Stimulated activated CD4-positive, alpha-beta T cell treated with anti-CD3 and anti-CD28 coated beads, TNF-alpha, amount 100 ng/mL, for 24 hours (primary cell): ENCODE data around the gene EPS8.
A peak's percentile ranks its signal among the peaks of the same experiment; 100 is the strongest.

Experiments used
- DNase-seq, 3 experiments: peaks; one replicate each; pipeline ENCODE4 v3.0.0-alpha.2; 2020; ENCODE audit warnings: low read depth in 3 of 3

The EPS8 gene

GRCh38 chr12:15789220-15790171 lies at the start of gene EPS8:
EPS8 (minus strand) TSS chr12:15789388; CDS start chr12:15682951, 106,437 bp downstream.
- peak; percentile 65 to 85 (median 71) for DNase-seq

GRCh38 chr12:15837141-15837790 lies 48.1 kb upstream of the EPS8 start:
- no peak for DNase-seq

GRCh38 chr12:15834575-15834974 lies 45.4 kb upstream of the EPS8 start:
- no peak for DNase-seq

- DNase-seq, result no peak
Observed at GRCh38 chr12:15831315-15831978, 42.3 kb upstream of the EPS8 start.

- DNase-seq, result no peak
Observed at GRCh38 chr12:15830538-15830937, 41.4 kb upstream of the EPS8 start.

GRCh38 chr12:15829949-15830348 lies 40.8 kb upstream of the EPS8 start:
- no peak for DNase-seq

- no peak for DNase-seq
Observed at GRCh38 chr12:15829255-15829654, 40.1 kb upstream of the EPS8 start.

- no peak for DNase-seq
Observed at GRCh38 chr12:15827136-15827535, 37.9 kb upstream of the EPS8 start.

- DNase-seq, result no peak
Observed at GRCh38 chr12:15824516-15824915, 35.3 kb upstream of the EPS8 start.

- no peak for DNase-seq
Observed at GRCh38 chr12:15823360-15824128, 34.4 kb upstream of the EPS8 start.

- DNase-seq, result no peak
Observed at GRCh38 chr12:15819644-15820437, 30.7 kb upstream of the EPS8 start.

- no peak for DNase-seq
Observed at GRCh38 chr12:15818418-15818817, 29.2 kb upstream of the EPS8 start.

GRCh38 chr12:15815730-15816129 lies 26.5 kb upstream of the EPS8 start:
- DNase-seq, result no peak

- DNase-seq, result no peak
Observed at GRCh38 chr12:15811214-15812127, 22.3 kb upstream of the EPS8 start.

GRCh38 chr12:15808652-15809051 lies 19.5 kb upstream of the EPS8 start:
- DNase-seq, result no peak

GRCh38 chr12:15808250-15808649 lies 19.1 kb upstream of the EPS8 start:
- no peak for DNase-seq

- DNase-seq, result no peak
Observed at GRCh38 chr12:15806826-15807225, 17.6 kb upstream of the EPS8 start.

- no peak for DNase-seq
Observed at GRCh38 chr12:15801770-15802744, 12.9 kb upstream of the EPS8 start.

GRCh38 chr12:15800278-15800677 lies 11.1 kb upstream of the EPS8 start:
- DNase-seq, result no peak
